Dedifferentiated amniotic fluid mesenchymal stem cell (primary cell): ENCODE results near the gene SIX3.

Experiments used
- DNase-seq: peaks from one replicate; pipeline ENCODE4 v3.0.0-alpha.2; 2016; ENCODE audit errors: extremely low spot score

The SIX3 gene

DNA sequence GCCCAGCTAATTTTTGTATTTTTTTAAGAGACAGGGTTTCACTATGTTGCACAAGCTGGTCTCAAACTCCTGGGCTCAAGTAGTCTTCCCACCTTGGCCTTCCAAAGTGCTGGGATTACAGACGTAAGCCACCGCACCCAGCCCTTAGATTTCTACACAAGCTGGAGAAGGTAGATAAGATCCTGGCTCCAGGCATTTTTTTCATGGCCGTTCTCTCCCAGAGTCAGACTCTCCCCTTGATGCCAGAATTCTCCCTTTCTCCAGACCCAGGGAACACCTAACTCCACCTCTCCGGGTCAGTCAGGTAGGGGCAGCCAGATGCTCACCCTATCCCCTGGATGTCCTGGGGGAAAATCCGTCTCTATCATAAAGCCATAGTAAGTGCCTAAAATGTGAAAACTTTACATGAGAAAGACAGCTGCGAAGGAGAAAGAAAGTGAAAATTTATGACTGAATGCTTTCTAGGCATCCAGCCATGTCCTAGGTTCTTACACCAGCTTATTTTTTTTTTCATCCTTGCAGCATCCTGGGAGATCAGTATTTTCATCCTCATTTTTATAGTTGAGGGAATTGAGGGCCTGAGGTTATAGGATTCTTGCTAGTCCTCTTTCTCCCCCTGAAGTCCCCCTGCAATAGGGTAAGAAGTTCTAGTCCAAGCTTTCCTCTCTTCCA lies 16.3 kb downstream of the SIX3 start:
- no peak for DNase-seq

DNA sequence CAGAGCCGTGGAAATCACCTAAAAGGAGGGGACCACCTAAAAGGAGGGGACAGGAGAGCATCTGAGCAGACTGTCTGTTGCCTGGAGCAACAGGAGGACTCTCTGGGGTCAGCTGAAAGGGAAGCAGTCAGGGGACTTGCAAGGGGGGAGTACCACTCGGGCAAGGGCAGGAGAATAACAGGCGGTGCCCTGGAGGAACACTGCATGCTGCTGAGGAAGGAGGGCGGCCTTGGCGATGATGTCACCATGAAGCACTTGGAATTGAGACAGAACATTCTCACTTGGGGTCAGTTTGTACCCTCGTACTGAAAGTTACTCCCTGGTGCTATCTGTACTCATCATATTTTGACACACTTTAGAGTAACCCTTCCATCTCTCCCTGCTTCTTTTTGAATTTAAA lies 18.4 kb downstream of the SIX3 start:
- no peak for DNase-seq

DNA sequence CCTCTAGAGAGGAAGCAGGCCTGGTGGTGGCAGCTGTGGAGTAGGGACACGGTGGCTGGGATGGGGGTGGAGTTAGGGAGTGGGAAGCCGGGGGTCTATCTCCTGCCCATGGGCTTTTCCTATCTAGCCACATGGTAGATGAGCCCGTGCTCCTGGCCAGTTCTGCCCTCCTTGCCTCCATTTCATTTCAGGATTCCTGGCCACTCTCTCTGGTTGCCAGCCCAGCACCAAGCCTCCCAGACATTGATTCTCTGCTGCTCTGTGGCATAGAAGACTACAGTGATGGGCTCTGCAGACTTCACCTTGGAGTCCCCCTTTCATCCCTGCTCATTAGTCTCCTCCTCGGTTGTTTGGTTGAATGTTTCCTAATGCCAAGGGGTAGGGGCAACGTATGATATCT lies 19.4 kb downstream of the SIX3 start:
- no peak for DNase-seq

DNA sequence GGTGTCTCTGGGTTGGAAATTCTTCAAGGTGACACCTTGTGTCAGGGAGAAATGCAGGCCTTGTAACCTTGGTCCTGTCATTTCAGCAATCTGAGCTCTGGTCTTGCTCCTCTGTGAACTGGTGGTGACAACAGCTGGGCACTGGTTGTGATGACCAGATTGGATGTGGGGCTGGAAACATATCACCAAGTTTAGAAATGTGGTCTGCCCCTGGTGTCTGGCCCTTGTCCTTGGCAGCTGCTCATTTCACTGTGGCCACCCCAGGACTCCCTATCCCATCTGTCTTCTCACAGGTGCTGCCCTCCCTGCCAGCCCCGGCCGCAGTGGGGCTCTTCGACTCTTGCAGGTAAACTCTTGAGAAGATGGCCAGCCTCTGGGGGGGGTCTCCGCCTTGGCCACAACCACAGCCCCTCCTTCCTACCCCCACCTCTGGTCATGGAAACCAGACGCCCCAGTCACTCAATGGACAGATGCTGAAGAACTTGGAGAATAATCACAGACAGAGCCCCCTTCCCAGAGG lies 20.7 kb downstream of the SIX3 start:
- DNase-seq = no peak

DNA sequence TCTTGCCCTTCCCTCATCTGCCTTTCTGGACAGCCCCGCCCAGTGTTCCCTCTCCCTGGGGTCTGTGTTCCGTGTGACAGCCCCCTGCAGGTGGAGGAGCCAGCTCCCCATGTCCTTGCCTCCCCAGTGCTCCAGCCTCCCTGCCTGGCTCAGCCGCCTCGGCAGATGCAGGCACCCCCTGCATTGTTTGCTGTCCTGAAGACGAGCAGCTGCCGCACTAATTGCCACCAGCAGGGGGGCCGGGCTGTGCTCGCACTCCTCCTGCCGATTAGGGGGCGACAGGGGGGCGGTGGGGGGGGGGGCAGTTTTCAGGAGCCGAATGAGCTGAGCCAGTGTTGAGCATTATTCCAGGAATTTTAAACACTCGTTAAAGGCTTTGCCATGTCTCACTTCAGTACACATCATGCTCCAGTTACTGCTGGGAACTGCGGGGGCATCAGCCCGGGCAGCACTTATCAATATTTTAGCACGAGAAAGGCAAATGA lies 23.3 kb downstream of the SIX3 start:
- DNase-seq = no peak

DNA sequence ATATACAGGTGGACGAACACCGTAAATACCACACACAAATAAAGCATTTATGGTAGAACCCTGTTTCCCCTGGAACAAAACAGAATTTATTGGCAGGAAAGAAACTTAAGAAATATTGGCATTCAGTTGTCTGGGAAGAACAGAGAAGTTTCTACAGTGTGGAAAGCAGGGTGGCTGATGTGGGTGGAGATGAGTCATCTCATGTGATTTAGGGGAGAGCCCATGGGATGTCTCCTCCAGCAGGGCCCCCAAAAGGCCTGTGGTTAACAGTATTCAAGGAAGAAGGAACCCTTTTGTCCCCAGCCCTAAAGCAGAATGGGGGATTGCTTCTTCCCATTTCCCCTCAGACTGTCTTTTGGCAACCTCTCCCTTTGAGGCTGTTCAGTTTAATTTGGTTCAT lies 24.2 kb downstream of the SIX3 start:
- DNase-seq = no peak

DNA sequence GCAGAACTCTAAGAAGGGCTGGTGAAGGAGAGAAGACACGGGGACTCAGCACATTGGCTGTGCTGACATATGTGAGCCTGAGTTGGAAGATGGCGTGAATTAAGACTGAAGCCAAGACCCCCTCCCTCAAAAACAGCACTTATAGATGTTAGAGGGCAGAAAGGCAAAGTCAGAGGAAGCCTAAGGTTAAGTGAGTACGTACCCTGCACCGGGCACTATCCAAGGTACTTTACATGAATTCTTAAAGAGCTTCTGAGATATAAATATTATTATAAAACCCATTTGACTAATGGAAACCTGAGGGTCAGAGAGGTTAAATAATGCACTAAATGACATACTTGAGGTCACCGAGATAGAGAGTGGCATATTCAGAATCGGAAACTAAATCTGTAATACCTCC lies 25.6 kb downstream of the SIX3 start:
- DNase-seq = no peak

DNA sequence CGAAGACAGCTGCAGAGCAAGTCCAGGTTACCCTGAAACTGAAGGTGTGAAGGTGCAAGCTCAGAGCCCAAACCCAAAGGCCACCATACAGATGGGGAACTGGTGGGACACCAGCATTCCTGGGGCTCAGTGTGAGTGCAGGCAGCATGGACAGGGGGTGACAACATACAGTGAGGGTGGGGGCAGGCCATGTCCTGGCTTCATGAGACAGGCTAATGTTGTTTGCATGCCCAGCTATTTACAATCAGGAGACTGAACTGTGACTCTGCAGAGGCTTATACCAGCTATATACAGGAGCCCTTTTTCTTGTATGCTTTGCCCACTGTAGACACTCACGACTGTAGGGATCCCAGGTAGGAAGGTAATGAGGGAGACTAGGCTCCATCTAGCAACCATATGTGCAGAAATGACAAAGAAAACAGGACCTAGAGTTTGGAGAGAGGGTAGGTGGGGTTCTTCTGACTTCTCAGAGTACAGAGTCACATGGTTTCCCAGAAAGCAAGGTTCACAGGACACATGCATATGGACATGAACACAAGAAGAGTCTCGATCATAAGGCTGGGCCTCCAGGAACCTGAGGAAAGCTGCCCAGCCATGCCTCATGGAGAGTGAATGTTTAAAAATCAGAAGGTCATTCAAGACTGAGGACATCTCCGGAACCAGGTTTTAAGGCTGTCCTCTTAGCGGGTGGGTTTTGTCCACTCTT lies 26.4 kb downstream of the SIX3 start:
- no peak for DNase-seq

DNA sequence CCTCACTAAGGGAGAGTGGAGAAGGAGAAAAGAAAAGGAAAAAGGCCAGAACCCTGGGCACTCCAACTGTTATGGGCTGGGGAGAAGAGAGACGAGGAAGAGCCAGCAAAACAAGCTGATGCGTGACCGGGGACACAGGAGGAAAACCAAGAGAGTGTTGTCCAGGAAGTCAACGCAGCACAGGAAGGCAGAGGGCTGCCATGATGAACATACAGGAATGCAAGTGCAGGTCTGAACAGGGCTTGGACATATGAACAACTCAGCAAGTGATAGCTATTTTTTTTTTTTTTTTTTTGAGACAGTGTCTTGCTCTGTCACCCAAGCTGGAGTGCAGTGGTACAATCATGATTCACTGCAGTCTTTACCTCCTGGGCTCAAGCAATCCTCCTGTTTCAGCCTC lies 28.4 kb downstream of the SIX3 start:
- DNase-seq = no peak

DNA sequence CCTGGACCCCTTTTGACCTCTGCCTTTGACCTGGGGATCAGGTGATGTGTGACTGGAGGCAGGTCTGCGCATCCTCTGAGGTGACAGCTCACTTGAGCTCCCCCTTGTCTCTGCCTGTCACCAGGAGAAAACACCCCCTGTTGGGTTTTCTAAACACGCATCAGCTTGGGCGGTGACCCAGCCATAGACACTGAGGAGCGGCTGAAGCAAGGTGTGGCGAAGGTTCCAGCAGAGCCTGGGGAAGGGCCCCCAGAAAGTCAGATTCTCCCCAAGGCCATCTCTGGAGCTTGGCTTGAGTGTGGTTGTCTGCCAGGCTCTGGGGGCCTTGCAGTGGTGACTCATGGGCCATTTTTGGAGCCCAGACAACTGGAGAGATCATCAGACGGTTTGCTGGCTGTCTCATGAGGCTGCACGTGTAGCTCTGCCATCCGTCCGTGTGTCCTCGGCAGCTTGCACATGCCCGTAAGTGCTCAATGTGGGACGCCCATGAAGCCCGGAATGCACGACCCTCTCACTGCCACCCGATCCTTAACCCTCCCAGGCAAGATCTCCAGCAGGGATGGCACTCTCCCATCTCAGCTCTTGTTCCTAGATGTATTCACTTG lies 29.4 kb downstream of the SIX3 start:
- peak; percentile 16 for DNase-seq

DNA sequence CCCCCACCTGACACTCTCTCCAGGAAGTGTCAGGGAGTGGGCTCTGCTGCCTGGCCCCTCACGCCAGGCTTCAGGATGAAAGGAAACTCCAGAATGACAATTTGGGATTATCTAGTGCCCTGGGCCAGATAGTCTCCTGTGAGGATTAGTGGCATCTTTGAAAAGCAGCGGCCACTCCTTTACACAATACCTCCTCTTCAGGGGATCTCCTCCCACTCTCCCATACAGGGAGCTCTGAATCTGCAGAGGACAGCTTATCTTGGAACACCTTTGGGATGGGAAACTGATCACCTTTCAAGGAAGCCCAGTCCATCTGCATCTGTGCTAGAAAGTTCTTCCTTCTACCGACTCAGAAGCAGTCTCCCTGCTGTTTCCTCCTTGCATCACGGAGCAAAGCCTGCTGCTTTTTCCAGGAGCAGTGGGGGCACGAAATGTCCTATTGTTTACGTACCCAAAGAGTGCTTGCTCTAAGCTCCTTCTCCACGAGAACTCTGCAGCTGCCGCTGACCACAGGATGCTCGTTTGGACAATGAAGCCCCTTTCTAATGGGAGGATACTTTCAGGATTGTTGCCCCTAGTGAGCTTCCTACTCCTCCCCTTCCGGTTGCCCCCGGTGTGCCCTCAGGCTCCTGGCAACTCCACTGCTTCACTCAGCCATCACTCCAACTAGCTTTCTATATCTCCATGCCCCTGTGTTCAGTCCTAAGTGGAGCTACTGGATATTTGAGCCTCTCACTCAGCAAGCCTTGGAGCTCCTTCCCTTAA lies 31.5 kb downstream of the SIX3 start:
- DNase-seq = no peak

DNA sequence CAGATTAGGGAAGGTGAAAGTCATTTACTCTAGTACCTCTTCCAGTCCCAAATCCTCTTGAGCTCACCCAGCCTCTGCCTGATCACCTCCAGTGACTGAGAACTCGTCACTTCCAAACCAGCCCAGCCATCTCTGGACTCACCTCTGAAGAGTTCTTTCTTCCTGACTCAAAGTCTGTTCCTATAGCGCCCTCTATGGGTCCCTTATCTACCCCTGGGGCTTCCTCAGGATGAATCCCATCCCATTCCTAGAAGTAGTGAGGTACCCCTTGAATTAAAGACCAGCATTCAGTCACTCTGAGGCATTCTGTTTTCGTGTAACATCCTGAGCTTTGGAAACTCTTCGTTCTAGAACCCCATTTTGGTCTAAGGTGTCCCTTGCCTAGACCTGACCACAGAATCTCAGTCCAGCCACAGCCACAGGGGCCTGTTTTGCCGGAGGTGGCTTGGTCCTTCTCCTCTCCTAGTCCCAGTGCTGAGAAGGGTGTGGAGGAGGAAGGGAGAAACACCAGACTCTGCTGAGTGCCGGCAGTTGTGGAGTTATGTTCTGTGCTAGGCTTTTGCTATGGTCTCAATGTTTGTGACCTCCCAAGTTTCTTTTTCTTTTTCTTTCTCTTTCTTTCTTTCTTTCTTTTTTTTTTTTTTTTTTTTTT lies 32.7 kb downstream of the SIX3 start:
- no peak for DNase-seq

DNA sequence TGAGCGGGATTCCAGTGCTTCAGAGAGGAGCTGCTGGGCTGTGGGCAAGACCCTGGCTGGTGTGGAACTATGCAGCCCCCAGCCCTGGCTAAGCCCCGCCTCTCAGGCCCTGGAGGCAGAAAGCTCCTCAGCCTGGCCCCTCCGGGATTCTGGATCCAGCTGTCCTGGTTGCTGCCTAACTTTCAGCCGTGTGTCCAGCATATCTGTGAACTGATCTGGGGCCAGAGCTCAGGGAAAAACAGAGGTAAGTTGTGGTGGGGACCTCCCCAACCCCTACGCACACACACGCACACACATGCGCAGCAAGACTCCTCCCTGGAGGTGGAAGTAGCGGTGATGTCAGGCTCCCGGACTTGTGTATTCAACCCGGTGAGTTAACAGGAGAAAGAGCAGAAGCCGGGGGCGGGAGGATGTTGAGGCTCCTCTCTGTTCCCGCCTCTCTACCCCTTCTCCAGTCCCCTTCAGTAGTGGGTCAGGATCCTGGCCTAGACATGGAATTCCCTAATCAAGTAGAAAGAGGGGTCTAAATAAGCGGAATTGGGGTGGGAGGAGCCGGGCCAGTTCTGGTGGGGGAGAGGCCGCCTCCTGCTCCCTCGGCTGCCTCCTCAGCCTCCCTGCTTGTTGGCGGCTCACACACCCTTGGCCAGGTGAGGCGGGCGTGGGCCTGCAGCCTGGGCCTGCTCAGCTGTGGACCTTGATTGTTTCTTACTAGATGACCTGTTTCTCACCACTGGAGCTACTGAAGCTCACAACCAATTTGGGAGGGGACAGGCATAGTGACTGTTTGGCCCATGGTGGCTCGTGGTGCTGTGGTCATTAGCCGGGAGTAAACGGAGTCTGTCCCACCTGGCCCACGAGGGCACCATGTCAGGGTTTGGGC lies 34.3 kb downstream of the SIX3 start:
- no peak for DNase-seq

DNA sequence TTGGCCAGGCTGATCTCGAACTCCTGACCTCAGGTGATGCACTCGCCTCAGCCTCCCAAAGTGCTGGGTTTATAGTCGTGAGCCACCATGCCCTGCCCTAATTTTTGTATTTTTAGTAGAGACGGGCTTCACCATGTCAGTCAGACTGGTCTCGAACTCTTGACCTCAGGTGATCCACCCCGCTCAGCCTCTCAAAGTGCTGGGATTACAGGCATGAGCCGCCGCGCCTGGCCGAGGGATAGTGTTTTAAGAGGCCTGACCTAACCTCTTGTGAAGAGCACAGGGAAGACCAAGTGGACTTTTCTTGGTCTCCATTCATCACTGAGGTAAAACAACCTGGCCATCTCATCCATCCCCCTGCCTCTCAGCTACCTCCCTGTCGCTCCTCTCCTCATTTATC lies 38.1 kb downstream of the SIX3 start:
- DNase-seq = no peak

DNA sequence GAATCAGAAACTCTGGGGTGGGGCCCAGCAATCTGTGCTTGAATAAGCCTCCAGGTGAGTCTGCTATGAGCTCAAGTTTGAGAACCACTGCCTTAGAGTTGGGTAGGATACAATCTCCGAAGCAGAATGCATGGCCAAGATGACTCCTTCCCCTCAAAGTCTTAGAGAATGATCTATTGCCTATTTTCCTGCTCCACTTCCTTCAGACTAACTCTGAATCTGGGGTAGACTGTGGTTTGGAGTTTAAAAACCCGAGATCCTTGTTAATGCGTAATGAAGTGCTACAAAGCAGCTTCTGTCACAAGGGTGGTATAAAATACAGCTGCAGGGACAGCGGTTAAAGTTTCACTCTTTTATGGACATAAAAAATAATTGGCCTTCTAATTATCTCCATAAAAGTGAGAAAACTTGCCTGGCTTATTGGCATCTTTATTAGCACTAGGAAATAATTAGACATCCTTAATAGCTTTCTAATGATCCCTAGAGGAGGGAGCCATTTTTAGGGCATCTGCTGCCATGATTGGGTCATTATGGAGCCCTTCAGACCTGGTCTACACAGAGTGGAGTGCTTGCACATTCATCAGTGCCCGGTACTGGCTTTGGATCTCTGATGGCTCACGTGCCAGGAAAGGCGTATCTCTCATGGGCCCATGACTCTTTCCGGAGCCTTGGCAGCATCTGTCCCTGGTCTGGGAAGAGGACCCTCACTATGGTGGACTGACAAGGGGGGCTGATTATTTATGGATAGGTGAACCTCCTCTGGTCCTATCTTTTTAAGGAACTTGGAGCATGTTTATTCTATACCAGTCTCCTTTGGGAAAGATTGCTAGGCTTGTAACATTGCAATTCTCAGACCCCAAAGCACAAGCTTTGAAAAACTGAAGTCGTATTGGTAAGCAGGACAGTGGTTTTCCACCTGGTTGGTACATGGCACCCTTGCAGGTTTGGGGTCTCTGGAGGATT lies 39.5 kb downstream of the SIX3 start:
- DNase-seq = no peak

DNA sequence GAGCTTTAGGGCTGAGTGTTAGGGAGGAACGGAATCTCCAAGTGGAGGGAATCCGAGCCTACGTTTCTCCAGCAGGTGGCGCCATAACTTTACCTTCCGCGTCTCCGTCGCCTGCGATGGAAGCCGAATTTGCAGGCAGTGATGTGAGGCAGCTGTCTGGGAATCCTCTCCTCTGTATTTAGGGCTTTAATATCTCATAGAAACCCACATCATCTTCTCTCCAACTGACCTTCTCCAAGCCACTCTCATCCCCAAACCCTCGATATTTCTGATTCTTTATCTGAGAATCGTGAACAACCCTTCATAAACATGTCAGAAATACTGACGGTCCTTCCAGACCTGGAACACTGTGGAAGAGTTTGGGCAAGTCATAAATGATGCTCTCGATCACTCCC lies 40.2 kb downstream of the SIX3 start:
- DNase-seq = peak; percentile 75

DNA sequence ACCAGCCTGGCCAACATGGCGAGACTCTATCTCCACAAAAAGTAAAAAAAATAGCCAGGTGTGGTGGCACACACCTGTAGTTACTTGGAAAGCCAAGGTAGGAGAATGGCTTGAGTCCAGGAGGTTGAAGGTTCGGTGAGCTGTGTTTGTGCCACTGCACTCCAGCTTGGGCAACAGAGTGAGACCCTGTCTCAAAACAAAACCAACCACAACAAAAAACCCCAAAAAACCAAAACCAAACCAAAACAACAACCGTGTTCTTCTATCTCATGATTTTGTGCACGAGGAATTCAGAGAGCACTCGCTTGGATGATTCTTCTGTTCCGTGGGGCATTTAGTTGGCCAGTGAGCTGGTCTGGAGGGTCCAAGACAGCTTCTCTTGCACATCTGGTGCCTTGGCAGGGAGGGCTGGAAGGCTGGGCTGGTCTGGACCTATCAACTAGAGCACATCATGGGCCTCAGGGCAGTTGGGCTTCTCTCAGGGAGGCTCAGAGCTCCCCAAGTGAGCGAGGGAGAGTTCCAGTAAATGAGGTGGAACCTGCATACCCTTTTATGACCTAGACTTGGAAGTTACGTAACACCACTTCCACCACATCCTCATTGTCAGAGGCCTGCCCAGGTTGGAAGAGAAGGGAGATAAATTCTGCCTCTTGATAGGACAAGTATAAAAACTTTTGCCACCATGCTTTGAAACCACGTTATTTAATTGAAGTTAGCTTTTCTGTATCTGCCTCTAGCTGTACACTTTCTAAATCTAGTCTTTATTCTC lies 42.5 kb downstream of the SIX3 start:
- no peak for DNase-seq

DNA sequence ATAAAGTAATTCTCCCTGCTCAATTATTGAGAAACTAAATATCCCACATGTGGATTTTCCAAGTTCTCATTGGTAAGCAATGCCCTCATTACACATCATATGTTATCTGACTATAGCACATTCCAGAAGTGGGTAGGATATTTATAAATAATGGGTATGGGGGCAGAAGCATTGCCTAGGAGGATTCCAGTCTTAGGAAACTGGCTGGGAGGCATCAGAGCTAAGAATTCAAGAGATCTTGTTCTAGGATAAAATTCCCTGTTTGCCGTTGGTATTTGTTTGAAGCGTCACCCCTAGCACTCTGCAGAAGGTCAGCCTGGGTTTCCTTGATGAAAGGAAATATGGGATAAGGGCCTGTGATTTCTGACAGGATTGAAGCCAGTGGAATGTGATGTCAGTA lies 47.7 kb downstream of the SIX3 start:
- DNase-seq = no peak

DNA sequence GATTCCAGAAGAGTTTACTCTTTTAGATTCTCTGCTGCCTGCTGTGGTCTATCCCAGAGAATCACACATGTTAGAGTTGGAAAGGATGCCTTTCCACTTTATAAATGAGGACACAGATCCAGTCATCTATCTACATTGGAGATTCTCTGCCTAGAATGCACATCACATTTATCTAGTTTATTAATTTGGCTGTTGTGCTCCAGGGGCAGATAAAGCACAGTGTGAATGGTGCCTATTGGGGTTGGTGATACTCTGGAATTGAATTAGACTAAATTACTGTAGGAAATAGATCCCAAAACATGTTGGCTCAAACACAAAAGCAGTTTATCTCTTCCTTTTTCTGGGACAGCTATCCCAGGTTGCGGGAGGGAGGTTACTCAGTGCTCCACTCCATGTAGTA lies 52.9 kb downstream of the SIX3 start:
- no peak for DNase-seq
